ENCODE measurements around the gene ZFAND3. TPM values are rescaled to one million over a fixed set of nuclear protein-coding genes. Genes with fewer than 3 reads are reported as not detected.

Gene ZFAND3
- total and polyA plus RNA-seq, 2 experiments from 2014 or later: 16.9 to 28.2 TPM

DNA sequence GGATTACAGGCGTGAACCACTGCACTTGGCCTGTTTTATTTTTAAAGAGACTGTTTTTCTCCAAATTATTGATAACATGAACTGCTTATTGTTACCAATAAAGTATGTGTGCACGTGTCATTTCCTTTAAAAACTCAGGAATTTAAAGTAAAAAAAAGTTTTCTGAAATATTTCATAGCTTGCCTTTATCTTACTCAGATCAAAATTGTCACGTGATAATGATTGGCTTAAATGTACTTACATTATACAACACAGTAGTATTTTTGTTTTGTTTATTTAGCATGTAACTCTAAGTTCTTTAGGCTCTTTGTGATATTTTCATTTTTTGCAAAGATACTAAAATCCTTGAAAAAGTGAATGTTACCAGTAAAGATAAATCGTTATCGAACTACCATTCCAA is 174.1 kb downstream of the ZFAND3 start:
- H3K4me3 ChIP-seq: no peak overlapping the region
- H3K27ac ChIP-seq (ENCODE audit: low read depth): no peak overlapping the region
- H3K4me1 ChIP-seq (ENCODE audit: insufficient read depth): peaks cover 16% of the 10 kb centered on the region; the same call in 1 of the 2 replicates
- H3K4me3 Mint-ChIP-seq: no peak overlapping the region
- TF ChIP-seq STAT1 (IDR thresholded peaks at IDR 0.05; ENCODE audit: unreplicated experiment) (no peak), EZH2phosphoT487 (IDR thresholded peaks at IDR 0.05; ENCODE audit: unreplicated experiment) (no peak), JUNB (IDR thresholded peaks at IDR 0.05; ENCODE audit: unreplicated experiment) (no peak), POLR2AphosphoS5 (IDR thresholded peaks at IDR 0.05; ENCODE audit: low read depth) (no peak), NANOG (IDR thresholded peaks at IDR 0.05; ENCODE audit: borderline replicate concordance) (no peak), CTCF (conservative IDR thresholded peaks at IDR 0.05; ENCODE audit: low read depth in 2 of 2) (no peak), ZNF331 (CRISPR knock-in tag; IDR thresholded peaks at IDR 0.05; ENCODE audit: low read depth) (no peak), CREB1 (CRISPR knock-in tag; IDR thresholded peaks at IDR 0.05; ENCODE audit: low read depth) (no peak), EZH2 (IDR thresholded peaks at IDR 0.05; ENCODE audit: low read depth, unreplicated experiment) (no peak), ZNF114 (CRISPR knock-in tag; IDR thresholded peaks at IDR 0.05) (no peak), ZNF462 (CRISPR knock-in tag; IDR thresholded peaks at IDR 0.05) (no peak), ETS1 (IDR thresholded peaks at IDR 0.05) (no peak)
- TF ChIP-seq, protein P1, sequence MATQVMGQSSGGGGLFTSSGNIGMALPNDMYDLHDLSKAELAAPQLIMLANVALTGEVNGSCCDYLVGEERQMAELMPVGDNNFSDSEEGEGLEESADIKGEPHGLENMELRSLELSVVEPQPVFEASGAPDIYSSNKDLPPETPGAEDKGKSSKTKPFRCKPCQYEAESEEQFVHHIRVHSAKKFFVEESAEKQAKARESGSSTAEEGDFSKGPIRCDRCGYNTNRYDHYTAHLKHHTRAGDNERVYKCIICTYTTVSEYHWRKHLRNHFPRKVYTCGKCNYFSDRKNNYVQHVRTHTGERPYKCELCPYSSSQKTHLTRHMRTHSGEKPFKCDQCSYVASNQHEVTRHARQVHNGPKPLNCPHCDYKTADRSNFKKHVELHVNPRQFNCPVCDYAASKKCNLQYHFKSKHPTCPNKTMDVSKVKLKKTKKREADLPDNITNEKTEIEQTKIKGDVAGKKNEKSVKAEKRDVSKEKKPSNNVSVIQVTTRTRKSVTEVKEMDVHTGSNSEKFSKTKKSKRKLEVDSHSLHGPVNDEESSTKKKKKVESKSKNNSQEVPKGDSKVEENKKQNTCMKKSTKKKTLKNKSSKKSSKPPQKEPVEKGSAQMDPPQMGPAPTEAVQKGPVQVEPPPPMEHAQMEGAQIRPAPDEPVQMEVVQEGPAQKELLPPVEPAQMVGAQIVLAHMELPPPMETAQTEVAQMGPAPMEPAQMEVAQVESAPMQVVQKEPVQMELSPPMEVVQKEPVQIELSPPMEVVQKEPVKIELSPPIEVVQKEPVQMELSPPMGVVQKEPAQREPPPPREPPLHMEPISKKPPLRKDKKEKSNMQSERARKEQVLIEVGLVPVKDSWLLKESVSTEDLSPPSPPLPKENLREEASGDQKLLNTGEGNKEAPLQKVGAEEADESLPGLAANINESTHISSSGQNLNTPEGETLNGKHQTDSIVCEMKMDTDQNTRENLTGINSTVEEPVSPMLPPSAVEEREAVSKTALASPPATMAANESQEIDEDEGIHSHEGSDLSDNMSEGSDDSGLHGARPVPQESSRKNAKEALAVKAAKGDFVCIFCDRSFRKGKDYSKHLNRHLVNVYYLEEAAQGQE (IDR thresholded peaks at IDR 0.05; ENCODE audit: unreplicated experiment): no peak
- peaks cover 3% of the 10 kb centered on the region; the same call in 1 of the 2 replicates for H4K20me1 ChIP-seq (replicated peaks; ENCODE audit: insufficient read depth)
- no peaks in the 10 kb centered on the region for H3K9me2 ChIP-seq (ENCODE audit: insufficient read depth)
- no peaks in the 10 kb centered on the region for H3F3A ChIP-seq (replicated peaks; ENCODE audit: low read depth)
- peaks cover 60% of the 10 kb centered on the region for H3K79me2 ChIP-seq (replicated peaks; ENCODE audit: insufficient read depth)
- no peak for DNase-seq (ENCODE audit: low spot score)
- H3K36me3 Mint-ChIP-seq (ENCODE audit: low read depth): no peaks in the 10 kb centered on the region
- no peak overlapping the region for H2AFZ ChIP-seq
- no peak for ATAC-seq
- H3K27me3 Mint-ChIP-seq (ENCODE audit: insufficient read depth, low read depth, poor library complexity): no peaks in the 10 kb centered on the region
- H3K4me2 ChIP-seq: no peak overlapping the region
- no peaks in the 10 kb centered on the region for H3K9me3 Mint-ChIP-seq
- no peaks in the 10 kb centered on the region for H3K27me3 ChIP-seq (ENCODE audit: insufficient read depth)
- H3K4me1 Mint-ChIP-seq: peaks cover 34% of the 10 kb centered on the region
- H3K36me3 ChIP-seq (ENCODE audit: insufficient read depth): no peaks in the 10 kb centered on the region
- H3K27ac Mint-ChIP-seq: no peak overlapping the region

Measured in GM23338 (cell line).